Breast epithelium (tissue), 4 donors: ENCODE measurements around the gene CCDC3. TPM values are rescaled to one million over a fixed set of nuclear protein-coding genes. Genes with fewer than 3 reads are reported as not detected.

Experiments
- DNase-seq, 2 donors: peaks; one replicate each; pipeline ENCODE4 v3.0.0-alpha.2; 2019; ENCODE audit warnings: low spot score in 2 of 2
- H3K27ac ChIP-seq, 2 donors: fragments of 200-600 bp; sonication (generic) in 1 of 2; one replicate each; pipeline ENCODE4 v1.5.1; 2016 to 2019; ENCODE audit warnings: mild to moderate bottlenecking in 1 of 2
- H3K27me3 ChIP-seq, 2 donors: fragments of 200-600 bp; sonication (generic) in 1 of 2; one replicate each; pipeline versions ENCODE4 v1.5.1 to v1.6.0; 2017 to 2019; ENCODE audit warnings: control low read depth in 1 of 2, mild to moderate bottlenecking in 1 of 2
- H3K36me3 ChIP-seq: fragments of 200-600 bp; one replicate; pipeline ENCODE4 v1.5.1; 2019
- H3K4me1 ChIP-seq, 2 donors: fragments of 200-600 bp; sonication (generic); one replicate each; pipeline ENCODE4 v1.5.1; 2016 to 2019; ENCODE audit warnings: control low read depth in 1 of 2
- H3K4me3 ChIP-seq, 3 donors: fragments of 200-600 bp; sonication (generic); 1 replicate in 2 of 3; 2 replicates in 1 of 3; pipeline ENCODE4 v1.5.1; 2016 to 2019; ENCODE audit warnings: mild to moderate bottlenecking in 3 of 3, moderate library complexity in 2 of 3
- H3K9me3 ChIP-seq, 2 donors: fragments of 200-600 bp; sonication (generic) in 1 of 2; one replicate each; pipeline ENCODE4 v1.5.1; 2016 to 2019; ENCODE audit warnings: control low read depth in 1 of 2
- CTCF ChIP-seq, 3 donors: fragments of 450-650 bp; IDR thresholded peaks; one replicate each; pipeline ENCODE4 v1.5.1; 2016 to 2017; ENCODE audit warnings: antibody characterized with exemption in 3 of 3, mild to moderate bottlenecking in 3 of 3, moderate library complexity in 3 of 3
- POLR2A ChIP-seq: fragments of 450-650 bp; IDR thresholded peaks from one replicate; pipeline ENCODE4 v1.6.1; 2016; ENCODE audit warnings: antibody characterized with exemption, mild to moderate bottlenecking, moderate library complexity
- POLR2AphosphoS5 ChIP-seq, 3 donors: sonication (generic); formaldehyde crosslinking; IDR thresholded peaks; one replicate each; pipeline ENCODE4 v1.6.1; 2017; ENCODE audit warnings: antibody characterized with exemption in 3 of 3
- intact Hi-C: fragments of 100-400 bp; cut with DNase I; formaldehyde crosslinking; loops from one replicate; pipeline ENCODE4 v1.15.1; 2023; ENCODE audit warnings: low total_unique reads
- total RNA-seq, 3 donors: library from RNA; depleted of rRNA; stranded (reverse); fragments of >200 nt; gene quantifications; one replicate each; pipeline ENCODE4 v1.1.0, GENCODE V29; 2016

CCDC3 gene
- total RNA-seq, 3 donors from 2014 or later: 8.2 to 13.0 (median 9.8) TPM

- TF ChIP-seq CTCF (IDR thresholded peaks at IDR 0.05) (no peak), POLR2AphosphoS5 (IDR thresholded peaks at IDR 0.05) (no peak), POLR2A (no peak)
- intact Hi-C loops: no loop called here
- H3K9me3 ChIP-seq: peaks cover 0 to 9% of the 10 kb centered on the region in 2 donors
- H3K27ac ChIP-seq: no peak overlapping the region
- no peaks in the 10 kb centered on the region for H3K4me1 ChIP-seq
- H3K36me3 ChIP-seq: no peaks in the 10 kb centered on the region
- no peak overlapping the region for H3K4me3 ChIP-seq
- DNase-seq: no peak
- H3K27me3 ChIP-seq: no peaks in the 10 kb centered on the region
Observed at GRCh38 chr10:12887780-12888179, 113.7 kb downstream of the CCDC3 start.

GRCh38 chr10:12884851-12885250 is 116.7 kb downstream of the CCDC3 start:
- intact Hi-C loops: no loop called here
- TF ChIP-seq CTCF (IDR thresholded peaks at IDR 0.05): no peak
- Histone ChIP-seq H3K27ac (no peak overlapping the region), H3K36me3 (no peaks in the 10 kb centered on the region), H3K4me3 (no peak overlapping the region), H3K9me3 (no peaks in the 10 kb centered on the region), H3K27me3 (no peaks in the 10 kb centered on the region), H3K4me1 (no peaks in the 10 kb centered on the region)
- no peak for DNase-seq

GRCh38 chr10:12880423-12880822 is 121.1 kb downstream of the CCDC3 start:
- H3K27ac ChIP-seq: no peak overlapping the region

GRCh38 chr10:12877150-12877549 is 124.4 kb downstream of the CCDC3 start:
- Histone ChIP-seq H3K27ac (no peak overlapping the region), H3K9me3 (no peaks in the 10 kb centered on the region), H3K27me3 (no peaks in the 10 kb centered on the region), H3K4me1 (peaks cover 0 to 2% of the 10 kb centered on the region in 2 donors), H3K36me3 (no peaks in the 10 kb centered on the region), H3K4me3 (no peak overlapping the region)
- intact Hi-C loops: no loop called here
- TF ChIP-seq POLR2AphosphoS5 (IDR thresholded peaks at IDR 0.05) (no peak), CTCF (IDR thresholded peaks at IDR 0.05) (no peak), POLR2A (no peak)
- no peak for DNase-seq

More at GRCh38 chr10:12880423-12880822, 121.1 kb downstream of the CCDC3 start:
- no peak overlapping the region for H3K4me3 ChIP-seq
- H3K27me3 ChIP-seq: no peaks in the 10 kb centered on the region
- H3K9me3 ChIP-seq: no peaks in the 10 kb centered on the region
- DNase-seq: no peak
- TF ChIP-seq POLR2A (no peak), CTCF (IDR thresholded peaks at IDR 0.05) (no peak), POLR2AphosphoS5 (IDR thresholded peaks at IDR 0.05) (no peak)
- peaks cover 0 to 2% of the 10 kb centered on the region in 2 donors for H3K4me1 ChIP-seq
- intact Hi-C loops: no loop called here
- H3K36me3 ChIP-seq: no peaks in the 10 kb centered on the region

- H3K27ac ChIP-seq: peak overlapping the region in 1 of 2 donors; percentile 7
Observed at GRCh38 chr10:12876266-12876665, 125.2 kb downstream of the CCDC3 start.

More at GRCh38 chr10:12876266-12876665, 125.2 kb downstream of the CCDC3 start:
- Histone ChIP-seq H3K4me3 (no peak overlapping the region), H3K36me3 (no peaks in the 10 kb centered on the region), H3K4me1 (peaks cover 0 to 2% of the 10 kb centered on the region in 2 donors), H3K27me3 (no peaks in the 10 kb centered on the region), H3K9me3 (no peaks in the 10 kb centered on the region)
- DNase-seq: no peak
- TF ChIP-seq POLR2A: no peak
- no peak for TF ChIP-seq CTCF (IDR thresholded peaks at IDR 0.05)
- TF ChIP-seq POLR2AphosphoS5 (IDR thresholded peaks at IDR 0.05): no peak
- intact Hi-C loops: no loop called here
